Measurements from ENCODE around the gene NEDD4L.
"Not testable (repeated sequence)": the region's sequence is repeated elsewhere in the genome, so short reads cannot be mapped to it uniquely, and the experiment has no call there.

NEDD4L gene

GRCh38 chr18:58435221-58436005 lies 391.4 kb downstream of the NEDD4L start:
- peaks cover 12% of the 10 kb centered on the region for H3K4me1 Mint-ChIP-seq (ENCODE audit: low read depth)
- not testable (repeated sequence) for H3K27me3 Mint-ChIP-seq; H3K36me3 Mint-ChIP-seq; H3K27ac Mint-ChIP-seq; H3K4me3 Mint-ChIP-seq; H3K9me3 Mint-ChIP-seq (ENCODE audit: low read depth)

GRCh38 chr18:58438161-58438957 lies 394.3 kb downstream of the NEDD4L start:
- no peaks in the 10 kb centered on the region for H3K27me3 Mint-ChIP-seq
- no peaks in the 10 kb centered on the region for H3K9me3 Mint-ChIP-seq (ENCODE audit: low read depth)
- H3K4me1 Mint-ChIP-seq (ENCODE audit: low read depth) = peaks cover 12% of the 10 kb centered on the region
- H3K36me3 Mint-ChIP-seq = no peaks in the 10 kb centered on the region
- peak overlapping the region; percentile 80 for H3K4me3 Mint-ChIP-seq
- peak overlapping the region; percentile 46 for H3K27ac Mint-ChIP-seq

- H3K36me3 Mint-ChIP-seq = no peaks in the 10 kb centered on the region
- H3K27me3 Mint-ChIP-seq = no peaks in the 10 kb centered on the region
- peaks cover 12% of the 10 kb centered on the region for H3K4me1 Mint-ChIP-seq (ENCODE audit: low read depth)
- no peaks in the 10 kb centered on the region for H3K9me3 Mint-ChIP-seq (ENCODE audit: low read depth)
- peak overlapping the region; percentile 80 for H3K4me3 Mint-ChIP-seq
- peak overlapping the region; percentile 46 for H3K27ac Mint-ChIP-seq
Observed at GRCh38 chr18:58438958-58439300, 394.9 kb downstream of the NEDD4L start.

- Mint-ChIP-seq H3K27ac (no peak overlapping the region), H3K9me3 (ENCODE audit: low read depth) (no peaks in the 10 kb centered on the region), H3K4me1 (ENCODE audit: low read depth) (peaks cover 7% of the 10 kb centered on the region), H3K4me3 (no peak overlapping the region), H3K27me3 (peaks cover 3% of the 10 kb centered on the region), H3K36me3 (no peaks in the 10 kb centered on the region)
Observed at GRCh38 chr18:58443671-58444070, 399.6 kb downstream of the NEDD4L start.

GRCh38 chr18:58446391-58447060 lies 402.5 kb downstream of the NEDD4L start:
- Mint-ChIP-seq H3K4me3 (no peak overlapping the region), H3K4me1 (ENCODE audit: low read depth) (no peaks in the 10 kb centered on the region), H3K27ac (no peak overlapping the region), H3K9me3 (ENCODE audit: low read depth) (no peaks in the 10 kb centered on the region), H3K36me3 (no peaks in the 10 kb centered on the region), H3K27me3 (peaks cover 8% of the 10 kb centered on the region)

- Mint-ChIP-seq H3K9me3 (ENCODE audit: low read depth) (no peaks in the 10 kb centered on the region), H3K4me1 (ENCODE audit: low read depth) (no peaks in the 10 kb centered on the region), H3K36me3 (no peaks in the 10 kb centered on the region), H3K27ac (no peak overlapping the region), H3K4me3 (no peak overlapping the region), H3K27me3 (peaks cover 8% of the 10 kb centered on the region)
Observed at GRCh38 chr18:58447402-58448095, 403.5 kb downstream of the NEDD4L start.

GRCh38 chr18:58449464-58449863 lies 405.4 kb downstream of the NEDD4L start:
- peaks cover 8% of the 10 kb centered on the region for H3K27me3 Mint-ChIP-seq

More at GRCh38 chr18:58449464-58449863, 405.4 kb downstream of the NEDD4L start:
- no peaks in the 10 kb centered on the region for H3K4me1 Mint-ChIP-seq (ENCODE audit: low read depth)
- no peak overlapping the region for H3K27ac Mint-ChIP-seq
- no peaks in the 10 kb centered on the region for H3K9me3 Mint-ChIP-seq (ENCODE audit: low read depth)
- H3K4me3 Mint-ChIP-seq = no peak overlapping the region
- H3K36me3 Mint-ChIP-seq = no peaks in the 10 kb centered on the region
